Left ventricle myocardium inferior (tissue), 1 donor: Measurements from ENCODE around the gene HAPLN3. TPM values are rescaled to one million over a fixed set of nuclear protein-coding genes. Genes with fewer than 3 reads are reported as not detected.

Experiments used
- DNase-seq: peaks from one replicate; pipeline ENCODE4 v3.0.0-alpha.2; 2020
- H3K27ac ChIP-seq: fragments of 200-600 bp; replicated peaks from 2 replicates; pipeline ENCODE4 v1.8.0; 2021
- H3K27me3 ChIP-seq: fragments of 200-600 bp; 2 replicates; pipeline ENCODE4 v1.8.0; 2021; ENCODE audit warnings: low read depth
- H3K36me3 ChIP-seq: fragments of 200-600 bp; 2 replicates; pipeline ENCODE4 v1.8.0; 2021
- H3K4me1 ChIP-seq: fragments of 200-600 bp; 2 replicates; pipeline ENCODE4 v1.8.0; 2021
- H3K4me3 ChIP-seq: fragments of 200-600 bp; 2 replicates; pipeline ENCODE4 v1.8.0; 2021; ENCODE audit warnings: mild to moderate bottlenecking, moderate library complexity
- H3K9me3 ChIP-seq: fragments of 200-600 bp; replicated peaks from 2 replicates; pipeline ENCODE4 v1.8.0; 2021
- intact Hi-C: fragments of 100-400 bp; cut with micrococcal nuclease; formaldehyde crosslinking; loops from one replicate; pipeline ENCODE4 v1.11.0; 2022
- total RNA-seq: library from RNA; stranded (reverse); fragmentation: NEBNext Ultra II Directional; extraction: Animal tissue kit (Norgen Biotek cat#: 25700); gene quantifications from one replicate; pipeline ENCODE4 v1.2.1, GENCODE V29; 2021
- TF ChIP-seq, protein P1 (sequence below): fragments of 200-600 bp; IDR thresholded peaks from 2 replicates; pipeline ENCODE4 v1.8.0; 2021; ENCODE audit warnings: antibody characterized with exemption, mild to moderate bottlenecking, borderline replicate concordance
- donor health status: DM: no; HTN: yes; CAD: no; lungs with severe emphysema.

The HAPLN3 gene
- total RNA-seq, 1 donor from 2014 or later = 3.2 TPM

DNA sequence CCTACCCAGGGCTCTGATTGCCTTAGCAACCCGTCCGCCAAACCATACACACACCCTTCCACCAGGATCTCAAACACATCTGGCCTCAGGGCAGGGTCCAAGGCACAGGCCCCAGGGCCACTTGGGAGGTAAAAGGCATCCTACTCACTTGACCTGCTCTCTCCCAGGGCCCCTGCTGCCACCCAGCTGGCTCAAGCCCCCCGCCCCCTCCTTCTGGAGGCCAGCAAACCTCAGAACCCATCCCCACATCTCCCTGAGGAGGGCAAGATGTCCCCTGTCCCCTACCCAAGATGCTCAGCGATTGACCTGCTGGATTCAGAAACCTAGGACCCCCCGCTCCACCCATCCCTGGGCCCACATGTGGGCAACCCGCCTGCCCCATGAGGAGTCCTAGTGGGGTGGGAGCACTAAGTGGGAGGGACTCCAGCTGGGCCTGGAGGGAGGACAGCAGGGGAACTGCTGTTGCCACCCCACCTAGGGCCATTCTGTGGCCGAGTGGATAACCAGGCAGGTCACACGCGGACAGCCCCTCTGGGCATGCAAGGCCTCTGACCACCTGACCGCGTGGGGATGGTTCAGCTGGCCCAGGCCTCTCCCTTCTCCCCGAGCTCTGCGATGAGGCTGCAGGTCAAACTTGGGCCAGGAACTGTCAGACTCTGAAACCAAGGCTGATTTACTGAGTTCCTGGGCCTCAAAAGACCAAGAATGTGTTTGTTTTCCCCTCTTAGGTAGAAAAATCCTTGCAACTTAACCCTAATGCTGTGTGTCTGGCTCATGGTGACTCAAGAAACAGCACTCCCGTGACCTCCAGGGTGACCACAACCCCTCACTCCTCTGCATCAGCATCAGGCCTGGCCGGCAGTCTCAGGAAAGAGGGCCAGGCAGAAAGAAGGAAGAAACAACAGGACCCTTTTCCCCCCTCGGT, 13.6 kb upstream of the HAPLN3 start:
- H3K36me3 ChIP-seq = peaks cover 54% of the 10 kb centered on the region
- intact Hi-C loops = loop anchor here (10.0 kb wide), 1 partner anchor 266 kb away; no protein-coding TSS in a partner anchor

DNA sequence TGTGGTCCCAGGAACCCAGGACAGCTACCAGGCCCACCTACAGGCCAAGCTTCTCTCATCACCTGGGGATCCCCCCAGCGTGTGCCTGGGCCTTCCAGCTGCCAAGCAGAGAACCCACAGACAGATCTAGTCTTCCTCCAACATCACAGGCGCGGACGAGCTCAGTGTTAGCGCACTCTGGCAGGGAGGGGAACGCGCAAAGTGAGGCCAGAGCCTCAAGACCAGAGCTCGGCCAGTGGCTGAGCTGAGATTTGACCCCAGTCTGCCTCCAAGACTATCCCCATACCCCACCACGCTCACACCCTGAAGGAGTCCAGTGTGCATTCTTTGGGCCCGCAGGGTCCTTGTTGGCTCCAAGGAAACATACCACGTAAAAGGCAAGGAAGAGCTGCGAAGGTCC, 12.8 kb upstream of the HAPLN3 start:
- Histone ChIP-seq H3K36me3 (peaks cover 63% of the 10 kb centered on the region), H3K4me3 (peak overlapping the region; percentile 78), H3K27ac (peak overlapping the region; percentile 95), H3K9me3 (no peaks in the 10 kb centered on the region), H3K4me1 (peaks cover 98% of the 10 kb centered on the region), H3K27me3 (no peaks in the 10 kb centered on the region)
- TF ChIP-seq, protein P1, sequence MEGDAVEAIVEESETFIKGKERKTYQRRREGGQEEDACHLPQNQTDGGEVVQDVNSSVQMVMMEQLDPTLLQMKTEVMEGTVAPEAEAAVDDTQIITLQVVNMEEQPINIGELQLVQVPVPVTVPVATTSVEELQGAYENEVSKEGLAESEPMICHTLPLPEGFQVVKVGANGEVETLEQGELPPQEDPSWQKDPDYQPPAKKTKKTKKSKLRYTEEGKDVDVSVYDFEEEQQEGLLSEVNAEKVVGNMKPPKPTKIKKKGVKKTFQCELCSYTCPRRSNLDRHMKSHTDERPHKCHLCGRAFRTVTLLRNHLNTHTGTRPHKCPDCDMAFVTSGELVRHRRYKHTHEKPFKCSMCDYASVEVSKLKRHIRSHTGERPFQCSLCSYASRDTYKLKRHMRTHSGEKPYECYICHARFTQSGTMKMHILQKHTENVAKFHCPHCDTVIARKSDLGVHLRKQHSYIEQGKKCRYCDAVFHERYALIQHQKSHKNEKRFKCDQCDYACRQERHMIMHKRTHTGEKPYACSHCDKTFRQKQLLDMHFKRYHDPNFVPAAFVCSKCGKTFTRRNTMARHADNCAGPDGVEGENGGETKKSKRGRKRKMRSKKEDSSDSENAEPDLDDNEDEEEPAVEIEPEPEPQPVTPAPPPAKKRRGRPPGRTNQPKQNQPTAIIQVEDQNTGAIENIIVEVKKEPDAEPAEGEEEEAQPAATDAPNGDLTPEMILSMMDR = no peak
- DNase-seq = no peak
- intact Hi-C loops = loop anchor here (10.0 kb wide), 1 partner anchor 267 kb away; no protein-coding TSS in a partner anchor

More for the DNA sequence above, 13.6 kb upstream of the HAPLN3 start:
- Histone ChIP-seq H3K4me3 (peak overlapping the region; percentile 78), H3K27me3 (no peaks in the 10 kb centered on the region), H3K27ac (peak overlapping the region; percentile 95), H3K4me1 (peaks cover 100% of the 10 kb centered on the region), H3K9me3 (no peaks in the 10 kb centered on the region)
- no peak for DNase-seq
- TF ChIP-seq, protein P1 = no peak

DNA sequence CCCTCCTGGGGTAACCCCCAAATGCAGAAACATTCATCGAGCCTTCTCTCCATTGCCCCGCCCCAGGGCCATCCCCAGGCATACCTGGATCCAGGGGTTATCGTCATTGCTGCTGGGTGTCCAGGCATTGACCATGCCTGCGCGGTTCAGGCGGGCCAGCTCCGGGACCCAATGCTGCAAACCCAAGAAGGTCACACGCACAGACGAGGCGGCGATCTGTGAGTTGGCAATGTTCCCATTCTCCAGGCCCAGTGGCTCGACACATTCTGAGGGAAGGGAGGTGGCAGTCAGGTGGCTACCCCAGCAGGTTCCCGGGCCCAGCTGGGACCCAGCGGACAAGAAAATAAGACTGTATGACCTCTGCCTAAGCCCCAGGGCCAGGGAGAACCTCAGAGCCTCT, 11.8 kb upstream of the HAPLN3 start:
- DNase-seq = no peak
- Histone ChIP-seq H3K27me3 (no peaks in the 10 kb centered on the region), H3K27ac (peak overlapping the region; percentile 95), H3K9me3 (no peaks in the 10 kb centered on the region), H3K36me3 (peaks cover 73% of the 10 kb centered on the region), H3K4me3 (peak overlapping the region; percentile 78), H3K4me1 (peaks cover 98% of the 10 kb centered on the region)
- TF ChIP-seq, protein P1 = no peak
- intact Hi-C loops = loop anchor here (10.0 kb wide), 1 partner anchor 268 kb away; no protein-coding TSS in a partner anchor

DNA sequence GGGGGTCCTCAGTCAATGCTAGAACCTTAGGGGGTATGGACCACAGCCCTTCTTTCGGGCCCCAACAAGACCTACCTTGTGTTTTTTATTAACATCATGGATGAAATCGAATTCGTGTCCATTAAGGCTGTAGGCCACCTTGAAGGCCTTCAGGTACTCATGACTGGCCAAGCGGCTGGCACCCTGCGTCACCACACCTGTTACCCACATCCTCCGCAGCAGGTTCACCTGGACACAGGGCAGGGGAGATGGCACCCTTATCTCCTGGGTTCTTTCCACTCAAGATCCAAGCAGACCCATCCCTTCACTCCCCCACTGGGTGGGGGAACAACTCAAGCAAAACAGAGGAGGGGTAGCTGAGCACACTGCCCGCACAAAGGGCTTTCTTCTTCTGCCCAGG, 11.2 kb upstream of the HAPLN3 start:
- TF ChIP-seq, protein P1 = no peak
- Histone ChIP-seq H3K4me1 (peaks cover 96% of the 10 kb centered on the region), H3K36me3 (peaks cover 78% of the 10 kb centered on the region), H3K27ac (peak overlapping the region; percentile 95), H3K9me3 (no peaks in the 10 kb centered on the region), H3K4me3 (peak overlapping the region; percentile 78), H3K27me3 (no peaks in the 10 kb centered on the region)
- no peak for DNase-seq
- intact Hi-C loops = loop anchor here (10.0 kb wide), 1 partner anchor 268 kb away; no protein-coding TSS in a partner anchor

DNA sequence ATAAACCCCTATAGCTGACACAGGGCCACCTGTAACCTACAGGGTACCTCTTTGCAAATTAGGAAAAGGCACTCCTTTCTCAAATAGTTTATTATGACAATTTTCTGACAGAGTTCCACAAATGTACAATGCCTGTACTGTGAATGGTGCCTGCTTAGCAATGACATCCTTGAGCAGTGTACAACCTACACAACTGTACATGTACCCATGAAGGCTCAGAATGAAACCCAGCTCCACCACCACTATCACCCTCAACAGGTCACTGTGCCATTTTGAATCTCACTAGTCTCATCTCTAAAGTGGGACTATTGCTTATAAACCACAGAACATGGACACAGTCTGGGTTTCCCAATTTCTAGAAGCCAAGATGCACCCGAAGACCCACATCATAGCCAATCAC, 10.8 kb upstream of the HAPLN3 start:
- TF ChIP-seq, protein P1 = no peak
- intact Hi-C loops = loop anchor here (10.0 kb wide), 1 partner anchor 269 kb away; no protein-coding TSS in a partner anchor
- Histone ChIP-seq H3K9me3 (no peaks in the 10 kb centered on the region), H3K27me3 (no peaks in the 10 kb centered on the region), H3K27ac (peak overlapping the region; percentile 95), H3K36me3 (peaks cover 82% of the 10 kb centered on the region), H3K4me1 (peaks cover 96% of the 10 kb centered on the region), H3K4me3 (no peak overlapping the region)
- DNase-seq = no peak
